Measurements from ENCODE around the gene SOBP. TPM values are rescaled to one million over a fixed set of nuclear protein-coding genes. Genes with fewer than 3 reads are reported as not detected.

The SOBP gene
- total RNA-seq, 2 donors from 2014 or later, result 1.5 to 1.9 TPM

GRCh38 chr6:107690643-107691061 is 200.7 kb downstream of the SOBP start:
- no peaks in the 10 kb centered on the region for H3K4me1 ChIP-seq (ENCODE audit: control insufficient read depth, insufficient read depth, low read length)
- no peak overlapping the region for H3K9ac ChIP-seq (ENCODE audit: extremely low read depth, low read length, poor library complexity, severe bottlenecking)
- no peaks in the 10 kb centered on the region for H3K36me3 ChIP-seq (ENCODE audit: control insufficient read depth, insufficient read depth, low read length)
- no peak overlapping the region for H3K27ac Mint-ChIP-seq
- H3K27me3 ChIP-seq (ENCODE audit: control insufficient read depth, insufficient read depth, low read length, poor library complexity, severe bottlenecking), result no peaks in the 10 kb centered on the region
- H3K4me1 Mint-ChIP-seq, result peaks cover 7% of the 10 kb centered on the region
- DNase-seq, result peak; percentile 15
- TF ChIP-seq, protein P1, sequence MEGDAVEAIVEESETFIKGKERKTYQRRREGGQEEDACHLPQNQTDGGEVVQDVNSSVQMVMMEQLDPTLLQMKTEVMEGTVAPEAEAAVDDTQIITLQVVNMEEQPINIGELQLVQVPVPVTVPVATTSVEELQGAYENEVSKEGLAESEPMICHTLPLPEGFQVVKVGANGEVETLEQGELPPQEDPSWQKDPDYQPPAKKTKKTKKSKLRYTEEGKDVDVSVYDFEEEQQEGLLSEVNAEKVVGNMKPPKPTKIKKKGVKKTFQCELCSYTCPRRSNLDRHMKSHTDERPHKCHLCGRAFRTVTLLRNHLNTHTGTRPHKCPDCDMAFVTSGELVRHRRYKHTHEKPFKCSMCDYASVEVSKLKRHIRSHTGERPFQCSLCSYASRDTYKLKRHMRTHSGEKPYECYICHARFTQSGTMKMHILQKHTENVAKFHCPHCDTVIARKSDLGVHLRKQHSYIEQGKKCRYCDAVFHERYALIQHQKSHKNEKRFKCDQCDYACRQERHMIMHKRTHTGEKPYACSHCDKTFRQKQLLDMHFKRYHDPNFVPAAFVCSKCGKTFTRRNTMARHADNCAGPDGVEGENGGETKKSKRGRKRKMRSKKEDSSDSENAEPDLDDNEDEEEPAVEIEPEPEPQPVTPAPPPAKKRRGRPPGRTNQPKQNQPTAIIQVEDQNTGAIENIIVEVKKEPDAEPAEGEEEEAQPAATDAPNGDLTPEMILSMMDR (conservative IDR thresholded peaks at IDR 0.05), result no peak
- no peak overlapping the region for H3K4me3 ChIP-seq (ENCODE audit: low read length)
- H3K27ac ChIP-seq (ENCODE audit: low read depth, low read length), result peak overlapping the region; percentile 88
- H3K27me3 Mint-ChIP-seq (ENCODE audit: insufficient read depth), result peaks cover 11% of the 10 kb centered on the region
- 90 to 91% methylated on average over 4 to 6 of the region's 6 CpGs for WGBS, 2 experiments (ENCODE audit: insufficient coverage in 1 of 2, insufficient read length in 1 of 2)
- H3K36me3 Mint-ChIP-seq (ENCODE audit: low read depth), result no peaks in the 10 kb centered on the region
- H3K4me3 Mint-ChIP-seq, result no peak overlapping the region
- H3K9me3 ChIP-seq (ENCODE audit: control insufficient read depth, low read length), result peaks cover 14% of the 10 kb centered on the region
- H3K9me3 Mint-ChIP-seq, result peaks cover 10% of the 10 kb centered on the region

GRCh38 chr6:107691062-107691751 is 201.3 kb downstream of the SOBP start:
- H3K27ac Mint-ChIP-seq, result no peak overlapping the region
- peak; percentile 57 for DNase-seq
- H3K4me3 ChIP-seq (ENCODE audit: low read length), result no peak overlapping the region
- H3K27ac ChIP-seq (ENCODE audit: low read depth, low read length), result peak overlapping the region; percentile 88
- H3K27me3 Mint-ChIP-seq (ENCODE audit: insufficient read depth), result peaks cover 11% of the 10 kb centered on the region
- peaks cover 14% of the 10 kb centered on the region for H3K9me3 ChIP-seq (ENCODE audit: control insufficient read depth, low read length)
- H3K4me1 ChIP-seq (ENCODE audit: control insufficient read depth, insufficient read depth, low read length), result no peaks in the 10 kb centered on the region
- peaks cover 10% of the 10 kb centered on the region for H3K9me3 Mint-ChIP-seq
- H3K36me3 Mint-ChIP-seq (ENCODE audit: low read depth), result no peaks in the 10 kb centered on the region
- TF ChIP-seq, protein P1 (conservative IDR thresholded peaks at IDR 0.05), result no peak
- H3K9ac ChIP-seq (ENCODE audit: extremely low read depth, low read length, poor library complexity, severe bottlenecking), result no peak overlapping the region
- H3K4me3 Mint-ChIP-seq, result no peak overlapping the region
- peaks cover 3% of the 10 kb centered on the region for H3K27me3 ChIP-seq (ENCODE audit: control insufficient read depth, insufficient read depth, low read length, poor library complexity, severe bottlenecking)
- peaks cover 7% of the 10 kb centered on the region for H3K4me1 Mint-ChIP-seq
- WGBS, 2 experiments (ENCODE audit: insufficient coverage in 1 of 2, insufficient read length in 1 of 2), result 81 to 85% methylated on average over 6 to 12 of the region's 12 CpGs
- no peaks in the 10 kb centered on the region for H3K36me3 ChIP-seq (ENCODE audit: control insufficient read depth, insufficient read depth, low read length)

- no peak for DNase-seq
- H3K36me3 ChIP-seq (ENCODE audit: control insufficient read depth, insufficient read depth, low read length), result no peaks in the 10 kb centered on the region
- H3K9me3 ChIP-seq (ENCODE audit: control insufficient read depth, low read length), result peaks cover 14% of the 10 kb centered on the region
- H3K9me3 Mint-ChIP-seq, result peaks cover 8% of the 10 kb centered on the region
- no peak overlapping the region for H3K27ac Mint-ChIP-seq
- peaks cover 11% of the 10 kb centered on the region for H3K27me3 ChIP-seq (ENCODE audit: control insufficient read depth, insufficient read depth, low read length, poor library complexity, severe bottlenecking)
- H3K4me3 Mint-ChIP-seq, result no peak overlapping the region
- no peak overlapping the region for H3K9ac ChIP-seq (ENCODE audit: extremely low read depth, low read length, poor library complexity, severe bottlenecking)
- peaks cover 7% of the 10 kb centered on the region for H3K4me1 Mint-ChIP-seq
- no peaks in the 10 kb centered on the region for H3K4me1 ChIP-seq (ENCODE audit: control insufficient read depth, insufficient read depth, low read length)
- no peak overlapping the region for H3K27ac ChIP-seq (ENCODE audit: low read depth, low read length)
- WGBS, 2 experiments (ENCODE audit: insufficient coverage in 1 of 2, insufficient read length in 1 of 2), result 89 to 100% methylated on average over 1 to 3 of the region's 3 CpGs
- H3K4me3 ChIP-seq (ENCODE audit: low read length), result no peak overlapping the region
- H3K27me3 Mint-ChIP-seq (ENCODE audit: insufficient read depth), result peaks cover 13% of the 10 kb centered on the region
- H3K36me3 Mint-ChIP-seq (ENCODE audit: low read depth), result no peaks in the 10 kb centered on the region
- TF ChIP-seq, protein P1 (conservative IDR thresholded peaks at IDR 0.05), result no peak
These were observed 202.4 kb downstream of the SOBP start for GRCh38 chr6:107692351-107692750.

All from endodermal cell (in vitro differentiated cells).